Left ventricle myocardium inferior (tissue), 1 donor: ENCODE measurements around the gene ACY1. TPM values are rescaled to one million over a fixed set of nuclear protein-coding genes. Genes with fewer than 3 reads are reported as not detected.

Source experiments
- DNase-seq: peaks from one replicate; pipeline ENCODE4 v3.0.0-alpha.2; 2020
- H3K27ac ChIP-seq: fragments of 200-600 bp; replicated peaks from 2 replicates; pipeline ENCODE4 v1.8.0; 2021
- H3K27me3 ChIP-seq: fragments of 200-600 bp; 2 replicates; pipeline ENCODE4 v1.8.0; 2021; ENCODE audit warnings: low read depth
- H3K36me3 ChIP-seq: fragments of 200-600 bp; 2 replicates; pipeline ENCODE4 v1.8.0; 2021
- H3K4me1 ChIP-seq: fragments of 200-600 bp; 2 replicates; pipeline ENCODE4 v1.8.0; 2021
- H3K4me3 ChIP-seq: fragments of 200-600 bp; 2 replicates; pipeline ENCODE4 v1.8.0; 2021; ENCODE audit warnings: mild to moderate bottlenecking, moderate library complexity
- H3K9me3 ChIP-seq: fragments of 200-600 bp; replicated peaks from 2 replicates; pipeline ENCODE4 v1.8.0; 2021
- CTCF ChIP-seq: fragments of 200-600 bp; IDR thresholded peaks from 2 replicates; pipeline ENCODE4 v1.8.0; 2021; ENCODE audit warnings: antibody characterized with exemption, mild to moderate bottlenecking, borderline replicate concordance
- intact Hi-C: fragments of 100-400 bp; cut with micrococcal nuclease; formaldehyde crosslinking; loops from one replicate; pipeline ENCODE4 v1.11.0; 2022
- total RNA-seq: library from RNA; stranded (reverse); fragmentation: NEBNext Ultra II Directional; extraction: Animal tissue kit (Norgen Biotek cat#: 25700); gene quantifications from one replicate; pipeline ENCODE4 v1.2.1, GENCODE V29; 2021
- donor health status: DM: no; HTN: yes; CAD: no; lungs with severe emphysema.

ACY1 gene
- total RNA-seq, 1 donor from 2014 or later, result 20.2 TPM

GRCh38 chr3:51971350-51971749, 12.0 kb upstream of the ACY1 start:
- H3K4me3 ChIP-seq, result no peak overlapping the region
- TF ChIP-seq CTCF, result no peak
- peak overlapping the region; percentile 6 for H3K27ac ChIP-seq
- H3K36me3 ChIP-seq, result no peaks in the 10 kb centered on the region
- peaks cover 85% of the 10 kb centered on the region for H3K4me1 ChIP-seq
- no peaks in the 10 kb centered on the region for H3K9me3 ChIP-seq
- H3K27me3 ChIP-seq, result no peaks in the 10 kb centered on the region
- intact Hi-C loops, result no loop called here
- DNase-seq, result no peak

GRCh38 chr3:51974277-51974962, 8.9 kb upstream of the ACY1 start:
- intact Hi-C loops, result no loop called here
- peaks cover 62% of the 10 kb centered on the region for H3K4me1 ChIP-seq
- no peaks in the 10 kb centered on the region for H3K9me3 ChIP-seq
- no peak for DNase-seq
- TF ChIP-seq CTCF, result peak; percentile 36
- H3K27me3 ChIP-seq, result no peaks in the 10 kb centered on the region
- no peaks in the 10 kb centered on the region for H3K36me3 ChIP-seq
- peak overlapping the region; percentile 99 for H3K27ac ChIP-seq
- H3K4me3 ChIP-seq, result peak overlapping the region; percentile 87

- peak within 1 kb of the TSS; percentile 99 for H3K27ac ChIP-seq
- H3K27me3 ChIP-seq, result no peaks in the 10 kb centered on the region
- H3K4me1 ChIP-seq, result peaks cover 54% of the 10 kb centered on the region
- no peaks in the 10 kb centered on the region for H3K9me3 ChIP-seq
- DNase-seq, result peak; percentile 74
- no peaks in the 10 kb centered on the region for H3K36me3 ChIP-seq
- intact Hi-C loops, result no loop called here
- H3K4me3 ChIP-seq, result peak within 1 kb of the TSS; percentile 87
- peak; percentile 7 for TF ChIP-seq CTCF
Measured at GRCh38 chr3:51974963-51975851, 8.1 kb upstream of the ACY1 start, which contains the start of gene ABHD14A. TSS of gene ABHD14A (plus strand) at chr3:51975064. CDS start at chr3:51975136, 72 bp downstream.

GRCh38 chr3:51975852-51976549, 7.3 kb upstream of the ACY1 start:
- peak overlapping the region; percentile 99 for H3K27ac ChIP-seq
- peak; percentile 70 for DNase-seq
- peaks cover 49% of the 10 kb centered on the region for H3K4me1 ChIP-seq
- no peaks in the 10 kb centered on the region for H3K9me3 ChIP-seq
- peak overlapping the region; percentile 87 for H3K4me3 ChIP-seq
- no peaks in the 10 kb centered on the region for H3K27me3 ChIP-seq
- TF ChIP-seq CTCF, result no peak
- H3K36me3 ChIP-seq, result no peaks in the 10 kb centered on the region
- intact Hi-C loops, result no loop called here

- no peaks in the 10 kb centered on the region for H3K36me3 ChIP-seq
- no peak for DNase-seq
- no peak for TF ChIP-seq CTCF
- H3K4me3 ChIP-seq, result no peak overlapping the region
- no peak overlapping the region for H3K27ac ChIP-seq
- no peaks in the 10 kb centered on the region for H3K27me3 ChIP-seq
- H3K9me3 ChIP-seq, result no peaks in the 10 kb centered on the region
- intact Hi-C loops, result no loop called here
- peaks cover 55% of the 10 kb centered on the region for H3K4me1 ChIP-seq
Measured at GRCh38 chr3:51977446-51978142, 5.7 kb upstream of the ACY1 start.
